H1 (cell line): ENCODE results near the gene TBC1D4. TPM values are rescaled to one million over a fixed set of nuclear protein-coding genes. Genes with fewer than 3 reads are reported as not detected.
"Not testable (repeated sequence)": the region's sequence is repeated elsewhere in the genome, so short reads cannot be mapped to it uniquely, and the experiment has no call there.

ENCODE experiments used
- CTCF ChIA-PET: fragments of 300-600 bp; sonication (Branson Sonifier 250); formaldehyde crosslinking; loops from one replicate; lab custom pipeline; 2021; ENCODE audit not compliant: partially characterized antibody; lab: Charles Lee
- POLR2A ChIA-PET: fragments of 300-600 bp; sonication (Branson Sonifier 250); formaldehyde crosslinking; loops from one replicate; lab custom pipeline; 2021; ENCODE audit warnings: inconsistent platforms; ENCODE audit not compliant: partially characterized antibody; lab: Charles Lee
- DNase-seq, 2 experiments: peaks; one replicate each; pipeline versions ENCODE4 v3.0.0 to v3.0.0-alpha.2; 2010 to 2022; ENCODE audit warnings: low spot score in 2 of 2, low read depth in 1 of 2, mixed read lengths in 1 of 2
- FAIRE-seq: peaks from 2 replicates; lab custom pipeline; 2011; peaks lifted over from hg19 to GRCh38; lab: Jason Lieb, UNC
- H2AFZ ChIP-seq: 2 replicates; pipeline ENCODE4 v1.8.1; 2012; ENCODE audit warnings: low read length, inconsistent platforms
- H2AK5ac ChIP-seq: 2 replicates; pipeline ENCODE4 v1.6.1; 2013; ENCODE audit warnings: low read depth, low read length
- H2BK120ac ChIP-seq: replicated peaks from 2 replicates; pipeline ENCODE3; 2013; ENCODE audit warnings: low read depth, low read length, inconsistent platforms
- H2BK12ac ChIP-seq: 2 replicates; pipeline ENCODE4 v1.6.1; 2013; ENCODE audit warnings: low read depth, low read length
- H2BK15ac ChIP-seq: 2 replicates; pipeline ENCODE4 v1.6.1; 2013; ENCODE audit warnings: low read length
- H2BK20ac ChIP-seq: 2 replicates; pipeline ENCODE4 v1.6.1; 2013; ENCODE audit warnings: low read length
- H2BK5ac ChIP-seq: 2 replicates; pipeline ENCODE4 v1.6.1; 2013; ENCODE audit warnings: low read depth, low read length
- H3K14ac ChIP-seq: 2 replicates; pipeline ENCODE4 v1.6.1; 2013; ENCODE audit warnings: inconsistent platforms; ENCODE audit not compliant: insufficient read length
- H3K18ac ChIP-seq: 2 replicates; pipeline ENCODE4 v1.6.1; 2013; ENCODE audit warnings: low read length; ENCODE audit errors: extremely low read depth
- H3K23ac ChIP-seq: 2 replicates; pipeline ENCODE4 v1.6.1; 2013; ENCODE audit warnings: inconsistent platforms; ENCODE audit not compliant: insufficient read length
- H3K23me2 ChIP-seq: 2 replicates; pipeline ENCODE4 v1.6.1; 2013; ENCODE audit warnings: low read depth, low read length
- H3K27ac ChIP-seq: 2 replicates; pipeline ENCODE4 v1.6.1; 2011; ENCODE audit warnings: low read depth, low read length, inconsistent platforms
- H3K27me3 ChIP-seq, 4 experiments: replicated peaks in 1 of 4; 1 replicate in 1 of 4; 2 replicates in 3 of 4; pipeline versions ENCODE4 v1.6.1 to v1.8.1; 2011 to 2013; ENCODE audit warnings: low read length in 3 of 4, mild to moderate bottlenecking in 3 of 4, inconsistent platforms in 2 of 4, mixed read lengths in 2 of 4, moderate library complexity in 1 of 4; ENCODE audit not compliant: control insufficient read depth in 3 of 4, insufficient read depth in 3 of 4; ENCODE audit errors: extremely low read depth in 1 of 4
- H3K36me3 ChIP-seq, 4 experiments: 2 replicates each; pipeline versions ENCODE4 v1.6.1 to v1.8.1; 2011 to 2013; ENCODE audit warnings: mild to moderate bottlenecking in 4 of 4, low read length in 3 of 4, moderate library complexity in 2 of 4, control low read depth in 1 of 4, inconsistent platforms in 1 of 4; ENCODE audit not compliant: insufficient read depth in 4 of 4, control insufficient read depth in 2 of 4
- H3K4ac ChIP-seq: replicated peaks from 2 replicates; pipeline ENCODE3; 2013; ENCODE audit warnings: low read length, low read depth, mixed read lengths, inconsistent platforms; ENCODE audit not compliant: insufficient read length
- H3K4me1 ChIP-seq, 4 experiments: replicated peaks in 1 of 4; 1 replicate in 1 of 4; 2 replicates in 3 of 4; pipeline versions ENCODE4 v1.6.1 to v1.8.1; 2011 to 2013; ENCODE audit warnings: low read length in 3 of 4, inconsistent platforms in 2 of 4, mixed read lengths in 1 of 4; ENCODE audit not compliant: insufficient read depth in 4 of 4, control insufficient read depth in 3 of 4
- H3K4me2 ChIP-seq, 2 experiments: 2 replicates each; pipeline versions ENCODE4 v1.6.1 to v1.8.1; 2011 to 2013; ENCODE audit warnings: low read depth in 2 of 2, low read length in 2 of 2, control low read depth in 1 of 2, inconsistent platforms in 1 of 2, mild to moderate bottlenecking in 1 of 2; ENCODE audit not compliant: insufficient read depth in 1 of 2
- H3K4me3 ChIP-seq, 4 experiments: fragments of 200-600, 300-600 bp in 1 of 4; sonication (generic), shearing (Covaris generic), sonication (Bioruptor Twin) in 1 of 4; 2 replicates each; pipeline versions ENCODE4 v1.5.1 to v1.8.1; 2011 to 2016; ENCODE audit warnings: low read length in 4 of 4, low read depth in 3 of 4, control low read depth in 2 of 4, inconsistent platforms in 2 of 4, mild to moderate bottlenecking in 2 of 4, mixed read lengths in 1 of 4, moderate library complexity in 1 of 4; ENCODE audit not compliant: insufficient read depth in 2 of 4; ENCODE audit errors: extremely low read depth in 1 of 4
- H3K56ac ChIP-seq: replicated peaks from 2 replicates; pipeline ENCODE3; 2013; ENCODE audit warnings: low read depth, mild to moderate bottlenecking, mixed read lengths, low read length, inconsistent platforms; ENCODE audit not compliant: insufficient read length
- H3K79me1 ChIP-seq: 2 replicates; pipeline ENCODE4 v1.6.1; 2013; ENCODE audit warnings: low read depth, low read length, control low read depth
- H3K79me2 ChIP-seq, 2 experiments: 2 replicates each; pipeline versions ENCODE4 v1.6.1 to v1.8.1; 2012 to 2013; ENCODE audit warnings: low read length in 2 of 2, mild to moderate bottlenecking in 2 of 2, inconsistent platforms in 1 of 2; ENCODE audit not compliant: insufficient read depth in 2 of 2, control insufficient read depth in 1 of 2
- H3K9ac ChIP-seq, 4 experiments: replicated peaks in 1 of 4; 1 replicate in 1 of 4; 2 replicates in 3 of 4; pipeline versions ENCODE4 v1.6.1 to v1.8.1; 2011 to 2013; ENCODE audit warnings: low read depth in 3 of 4, low read length in 3 of 4, control low read depth in 2 of 4, mild to moderate bottlenecking in 2 of 4, moderate library complexity in 2 of 4, inconsistent platforms in 1 of 4; ENCODE audit errors: extremely low read depth in 1 of 4
- H3K9me3 ChIP-seq, 2 experiments: 2 replicates each; pipeline versions ENCODE4 v1.6.1 to v1.8.1; 2012 to 2013; ENCODE audit warnings: mild to moderate bottlenecking in 2 of 2, moderate library complexity in 2 of 2, control low read depth in 1 of 2, inconsistent platforms in 1 of 2, low read depth in 1 of 2, low read length in 1 of 2, mixed read lengths in 1 of 2; ENCODE audit not compliant: insufficient read depth in 2 of 2
- H4K20me1 ChIP-seq, 2 experiments: replicated peaks in 1 of 2; 2 replicates each; pipeline versions ENCODE3 to v1.8.1; 2011 to 2013; ENCODE audit warnings: inconsistent platforms in 2 of 2, low read length in 2 of 2, mild to moderate bottlenecking in 1 of 2; ENCODE audit not compliant: insufficient read depth in 2 of 2, control insufficient read depth in 1 of 2
- H4K5ac ChIP-seq: 2 replicates; pipeline ENCODE4 v1.6.1; 2013; ENCODE audit warnings: low read length, low read depth, mixed read lengths, inconsistent platforms; ENCODE audit not compliant: insufficient read length
- H4K8ac ChIP-seq: 2 replicates; pipeline ENCODE4 v1.8.0; 2013; ENCODE audit warnings: mild to moderate bottlenecking, moderate library complexity, low read length, inconsistent platforms; ENCODE audit not compliant: insufficient read depth; ENCODE audit errors: extremely low read depth
- H4K91ac ChIP-seq: replicated peaks from 2 replicates; pipeline ENCODE3; 2013; ENCODE audit warnings: low read length, mixed read lengths, inconsistent platforms; ENCODE audit not compliant: insufficient read length
- WGBS, 2 experiments: shearing (Covaris generic) in 1 of 2; methylation state at CpG; one replicate each; pipeline versions ENCODE4 v1.1.6 to v1.1.7; 2013 to 2015; ENCODE audit warnings: low lambda C conversion rate in 2 of 2, mixed read lengths in 2 of 2, inconsistent platforms in 1 of 2, low coverage in 1 of 2, missing lambda C conversion rate in 1 of 2; ENCODE audit not compliant: insufficient replicate concordance in 2 of 2, insufficient coverage in 1 of 2, insufficient read length in 1 of 2; ENCODE audit errors: extremely low coverage in 1 of 2, missing lambda C conversion rate in 1 of 2; 5-methylcytosine and 5-hydroxymethylcytosine counted together
- polyA plus RNA-seq, 7 experiments: library from polyadenylated mRNA; depleted of rRNA in 3 of 7; stranded (reverse) in 5 of 7; unstranded in 2 of 7; fragments of >200 nt in 5 of 7; fragments of 200-250 nt in 2 of 7; gene quantifications; 1 replicate in 5 of 7; 2 replicates in 1 of 7; 4 replicates in 1 of 7; pipeline versions ENCODE4 v1.2.1 to v1.2.3, GENCODE V29; 2011 to 2013; ENCODE audit warnings: missing spikeins in 2 of 7, mixed read lengths in 2 of 7
- total RNA-seq: library from RNA; stranded (reverse); fragmentation: NEBNext Ultra II Directional; extraction: Animal tissue kit (Norgen Biotek cat#: 25700); gene quantifications from 2 replicates; pipeline ENCODE4 v1.2.1, GENCODE V29; 2021

TBC1D4 gene
- total and polyA plus RNA-seq, 2 of the 8 experiments (the other 6 are each of a cell fraction or from before 2014, with no cell fraction given): 16.7 to 39.0 TPM

GRCh38 chr13:75245578-75245977 is 236.4 kb downstream of the TBC1D4 start:
- H2BK20ac ChIP-seq, H4K5ac ChIP-seq, H3K4ac ChIP-seq, H4K8ac ChIP-seq, POLR2A ChIA-PET, H3K4me1 ChIP-seq, H3K4me3 ChIP-seq, H2BK12ac ChIP-seq, H3K9ac ChIP-seq, H2BK15ac ChIP-seq, H3K56ac ChIP-seq, H3K36me3 ChIP-seq, H3K79me2 ChIP-seq, H2AK5ac ChIP-seq, DNase-seq, H2BK120ac ChIP-seq, H3K18ac ChIP-seq, H3K23me2 ChIP-seq, H4K91ac ChIP-seq, CTCF ChIA-PET, FAIRE-seq, H3K79me1 ChIP-seq, H3K23ac ChIP-seq, H3K27ac ChIP-seq, H3K4me2 ChIP-seq, H2BK5ac ChIP-seq, H3K14ac ChIP-seq, H4K20me1 ChIP-seq, H2AFZ ChIP-seq, H3K27me3 ChIP-seq: not testable (repeated sequence)
- WGBS, 2 experiments: 88 to 100% methylated on average over 2 to 4 of the region's 5 CpGs
- H3K9me3 ChIP-seq: peaks cover 12 to 17% of the 10 kb centered on the region in 2 experiments; a peak in 3 of 4 replicates

DNA sequence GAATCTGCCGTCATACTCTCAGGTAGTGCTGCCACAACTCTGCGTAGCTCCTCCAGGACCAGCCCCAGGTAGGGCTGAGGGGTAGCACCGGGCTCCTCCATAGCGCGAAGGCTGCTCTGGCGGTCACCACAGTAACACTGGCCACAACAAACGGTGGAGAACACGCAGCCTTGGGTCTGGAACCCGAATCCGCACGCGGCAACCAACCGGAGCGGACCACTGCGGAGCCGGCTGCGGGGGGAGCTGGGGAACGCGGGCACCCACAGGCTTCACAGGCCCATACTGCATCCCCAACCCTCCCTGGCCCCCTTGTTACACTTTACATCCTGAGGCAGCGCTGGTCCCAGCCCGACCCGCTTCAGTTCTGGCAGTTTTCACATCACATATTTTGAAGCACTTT is 241.7 kb downstream of the TBC1D4 start:
- H3K79me1 ChIP-seq, H3K4ac ChIP-seq, H3K23ac ChIP-seq, H3K4me2 ChIP-seq, H2BK120ac ChIP-seq, H2BK15ac ChIP-seq, H3K4me1 ChIP-seq, H2BK12ac ChIP-seq, H2BK20ac ChIP-seq, H3K27me3 ChIP-seq, H3K23me2 ChIP-seq, H3K9me3 ChIP-seq, H2AFZ ChIP-seq, H3K4me3 ChIP-seq, POLR2A ChIA-PET, H3K27ac ChIP-seq, H3K9ac ChIP-seq, H3K36me3 ChIP-seq, FAIRE-seq, H3K56ac ChIP-seq, H2BK5ac ChIP-seq, H4K5ac ChIP-seq, H3K18ac ChIP-seq, H4K20me1 ChIP-seq, DNase-seq, H3K14ac ChIP-seq, H2AK5ac ChIP-seq, H4K8ac ChIP-seq, H3K79me2 ChIP-seq, H4K91ac ChIP-seq: not testable (repeated sequence)
- 88% methylated on average over 9 of the region's 22 CpGs; no CpG with 5 or more reads in 1 of the 2 experiments for WGBS, 2 experiments
- CTCF ChIA-PET: interaction anchor here (1.7 kb wide), 1 partner anchor 21 kb away, joined by 5 read pairs; no protein-coding TSS in a partner anchor
